ENCODE data around the gene PFKL. TPM values are rescaled to one million over a fixed set of nuclear protein-coding genes. Genes with fewer than 3 reads are reported as not detected.

PFKL gene
- total RNA-seq, 1 experiment from 2014 or later, result 150 TPM

GRCh38 chr21:44322621-44323325 lies 22.9 kb downstream of the PFKL start:
- intact Hi-C loops (cut with micrococcal nuclease), result no loop called here
- no peak for TF ChIP-seq ATF3 (IDR thresholded peaks at IDR 0.05)
- no peak for TF ChIP-seq SIN3A (IDR thresholded peaks at IDR 0.05; ENCODE audit: low read depth)
- no peak for TF ChIP-seq EZH2phosphoT487 (IDR thresholded peaks at IDR 0.05; ENCODE audit: borderline replicate concordance)
- TF ChIP-seq CBX3 (IDR thresholded peaks at IDR 0.05; ENCODE audit: low read depth), result no peak
- no peak for TF ChIP-seq ZBTB33 (IDR thresholded peaks at IDR 0.05; ENCODE audit: extremely low read depth, insufficient replicate concordance, low read length)
- no peak for TF ChIP-seq POLR2A (IDR thresholded peaks at IDR 0.05; ENCODE audit: borderline replicate concordance, extremely low read depth, insufficient read depth, insufficient read length)
- no peak for TF ChIP-seq TCF7L2 (IDR thresholded peaks at IDR 0.05; ENCODE audit: borderline replicate concordance, extremely low read depth, insufficient read depth, insufficient read length)
- no peak for TF ChIP-seq MAX (IDR thresholded peaks at IDR 0.05)
- no peak for TF ChIP-seq REST (IDR thresholded peaks at IDR 0.05; ENCODE audit: low read depth)
- no peak for TF ChIP-seq ZFX (IDR thresholded peaks at IDR 0.05)
- TF ChIP-seq SRF (IDR thresholded peaks at IDR 0.05; ENCODE audit: low read depth), result no peak
- no peak for TF ChIP-seq POLR2AphosphoS5 (IDR thresholded peaks at IDR 0.05; ENCODE audit: low read depth, low read length)
- no peak for TF ChIP-seq EGR1 (IDR thresholded peaks at IDR 0.05; ENCODE audit: low read depth)
- no peak for TF ChIP-seq EZH2 (IDR thresholded peaks at IDR 0.05)
- TF ChIP-seq ZNF274 (IDR thresholded peaks at IDR 0.05; ENCODE audit: low read depth, low read length), result no peak
- TF ChIP-seq CEBPB (IDR thresholded peaks at IDR 0.05; ENCODE audit: low read depth), result no peak
- TF ChIP-seq SP1 (IDR thresholded peaks at IDR 0.05; ENCODE audit: low read depth), result no peak
- no peak for TF ChIP-seq ELF1 (IDR thresholded peaks at IDR 0.05; ENCODE audit: borderline replicate concordance, low read depth)
- no peak for TF ChIP-seq JUND (IDR thresholded peaks at IDR 0.05)
- ATAC-seq (no peak), DNase-seq (ENCODE audit: low read depth, low spot score) (no peak)
- BruUV-seq (replicated peaks), result no TSS peak
- H3K9me2 ChIP-seq (ENCODE audit: insufficient read depth), result no peaks in the 10 kb centered on the region
- H3K4me3 ChIP-seq (replicated peaks in 1 of 2; ENCODE audit: low read depth in 1 of 2, low read length in 2 of 2), result no peak overlapping the region
- H3K4me1 ChIP-seq (ENCODE audit: control insufficient read depth in 1 of 2, insufficient read depth in 2 of 2, low read length in 2 of 2), result no peaks in the 10 kb centered on the region
- no peaks in the 10 kb centered on the region for H3K79me2 ChIP-seq (ENCODE audit: insufficient read depth, low read length)
- H3K27ac ChIP-seq (ENCODE audit: low read depth, low read length), result no peak overlapping the region
- POLR2A ChIA-PET, result no interaction called here
- no peaks in the 10 kb centered on the region for H4K20me1 ChIP-seq (ENCODE audit: insufficient read depth)
- RAD21 ChIA-PET (ENCODE audit: low non-redundant PET in 1 of 2, low total read pairs in 2 of 2, uncharacterized antibody in 2 of 2, unreplicated experiment in 2 of 2), result no interaction called here
- no peak overlapping the region for H2AFZ ChIP-seq (ENCODE audit: low read depth, low read length, poor library complexity, severe bottlenecking)
- H3K4me2 ChIP-seq (ENCODE audit: low read length), result no peak overlapping the region
- H3K9me3 ChIP-seq (ENCODE audit: control insufficient read depth in 1 of 2, insufficient read depth in 1 of 2, low read depth in 1 of 2, low read length in 2 of 2), result no peaks in the 10 kb centered on the region
- CTCF ChIA-PET, result no interaction called here
- no peak overlapping the region for H3K9ac ChIP-seq (ENCODE audit: low read length)
- no peaks in the 10 kb centered on the region; a peak in 1 of 4 replicates for H3K36me3 ChIP-seq (ENCODE audit: control insufficient read depth in 1 of 2, insufficient read depth in 2 of 2, low read length in 2 of 2)
- H3K27me3 ChIP-seq (ENCODE audit: insufficient read depth, low read length), result no peaks in the 10 kb centered on the region

All from HCT116 (cell line).